ENCODE data around the gene ZNF804B.

DNA sequence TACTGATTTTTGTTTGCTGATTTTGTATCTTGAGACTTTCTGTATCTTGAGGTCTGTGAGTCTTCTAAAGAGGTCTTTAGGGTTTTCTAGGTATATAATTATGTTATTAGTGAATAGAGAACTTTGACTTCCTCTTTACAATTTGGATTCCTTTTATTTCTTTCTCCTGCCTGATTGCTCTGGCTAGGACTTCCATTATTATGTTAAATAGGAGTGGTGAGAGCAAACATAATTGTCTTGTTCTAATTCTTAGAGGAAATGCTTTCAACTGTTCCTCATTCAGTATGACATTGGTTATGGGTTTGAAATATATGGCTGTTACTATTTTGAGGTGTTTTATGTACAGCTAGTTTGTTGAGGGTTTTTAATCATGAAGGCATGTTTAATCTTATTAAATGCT is 344.1 kb downstream of the ZNF804B start:
- no peak for TF ChIP-seq POLR2A (IDR thresholded peaks at IDR 0.05)
- TF ChIP-seq, protein P1, sequence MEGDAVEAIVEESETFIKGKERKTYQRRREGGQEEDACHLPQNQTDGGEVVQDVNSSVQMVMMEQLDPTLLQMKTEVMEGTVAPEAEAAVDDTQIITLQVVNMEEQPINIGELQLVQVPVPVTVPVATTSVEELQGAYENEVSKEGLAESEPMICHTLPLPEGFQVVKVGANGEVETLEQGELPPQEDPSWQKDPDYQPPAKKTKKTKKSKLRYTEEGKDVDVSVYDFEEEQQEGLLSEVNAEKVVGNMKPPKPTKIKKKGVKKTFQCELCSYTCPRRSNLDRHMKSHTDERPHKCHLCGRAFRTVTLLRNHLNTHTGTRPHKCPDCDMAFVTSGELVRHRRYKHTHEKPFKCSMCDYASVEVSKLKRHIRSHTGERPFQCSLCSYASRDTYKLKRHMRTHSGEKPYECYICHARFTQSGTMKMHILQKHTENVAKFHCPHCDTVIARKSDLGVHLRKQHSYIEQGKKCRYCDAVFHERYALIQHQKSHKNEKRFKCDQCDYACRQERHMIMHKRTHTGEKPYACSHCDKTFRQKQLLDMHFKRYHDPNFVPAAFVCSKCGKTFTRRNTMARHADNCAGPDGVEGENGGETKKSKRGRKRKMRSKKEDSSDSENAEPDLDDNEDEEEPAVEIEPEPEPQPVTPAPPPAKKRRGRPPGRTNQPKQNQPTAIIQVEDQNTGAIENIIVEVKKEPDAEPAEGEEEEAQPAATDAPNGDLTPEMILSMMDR (IDR thresholded peaks at IDR 0.05) = no peak

Measured in adrenal gland (tissue), 5 donors.